NOMO-1 (cell line): Measurements from ENCODE around the gene EFCAB13.
A peak's percentile ranks its signal among the peaks of the same experiment; 100 is the strongest.

ENCODE experiments used
- DNase-seq, 2 experiments: peaks; one replicate each; lab custom pipeline; 2025; ENCODE audit not compliant: unreplicated experiment in 2 of 2; lab: John Stamatoyannopoulos, UW

EFCAB13 gene, protein sequence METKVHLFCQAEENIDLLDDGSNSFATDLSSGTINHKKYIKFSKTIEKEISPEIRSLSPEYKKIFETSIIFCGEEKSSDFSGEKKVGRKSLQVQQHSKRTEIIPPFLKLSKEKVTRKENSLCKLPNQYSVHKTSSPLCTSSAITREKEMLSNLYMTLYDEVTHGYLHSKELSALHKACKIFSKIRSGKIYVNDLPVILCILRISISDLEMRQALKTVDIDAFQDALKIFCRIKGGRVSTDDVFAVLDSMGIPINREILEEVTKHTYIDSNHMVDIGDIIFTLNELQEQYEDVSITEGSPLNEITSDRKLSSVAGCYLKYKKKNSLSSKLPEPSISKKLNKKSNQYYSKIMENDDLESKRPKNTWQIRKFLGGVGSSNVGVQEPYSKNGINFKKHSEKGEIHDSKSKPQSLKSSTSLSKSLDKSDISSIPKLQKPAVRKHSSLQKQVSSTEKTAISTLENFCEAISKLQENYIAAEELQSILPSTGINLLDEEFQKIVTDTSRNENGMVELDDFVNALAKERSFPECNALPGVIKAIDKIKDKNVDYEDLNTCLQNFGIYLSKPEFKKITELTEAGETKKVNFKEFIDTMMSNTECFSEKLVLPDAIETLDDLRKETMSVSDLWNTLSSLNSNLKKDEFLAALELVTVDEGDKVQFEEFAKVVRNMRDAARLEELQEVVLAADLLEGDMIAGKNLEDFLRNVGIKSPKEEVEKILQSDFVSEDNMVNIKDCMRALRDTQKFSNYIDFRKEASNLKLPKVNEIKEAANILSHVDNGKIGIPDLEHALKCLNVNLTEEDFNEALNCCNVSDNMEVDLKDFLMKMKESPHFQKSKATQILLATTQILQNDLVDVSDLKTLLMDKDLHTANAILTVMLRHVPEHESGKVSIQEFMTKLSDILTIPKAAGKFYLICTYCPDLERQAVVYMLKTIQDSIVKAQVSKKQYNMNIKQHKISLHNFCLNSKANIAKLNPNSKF

DNA sequence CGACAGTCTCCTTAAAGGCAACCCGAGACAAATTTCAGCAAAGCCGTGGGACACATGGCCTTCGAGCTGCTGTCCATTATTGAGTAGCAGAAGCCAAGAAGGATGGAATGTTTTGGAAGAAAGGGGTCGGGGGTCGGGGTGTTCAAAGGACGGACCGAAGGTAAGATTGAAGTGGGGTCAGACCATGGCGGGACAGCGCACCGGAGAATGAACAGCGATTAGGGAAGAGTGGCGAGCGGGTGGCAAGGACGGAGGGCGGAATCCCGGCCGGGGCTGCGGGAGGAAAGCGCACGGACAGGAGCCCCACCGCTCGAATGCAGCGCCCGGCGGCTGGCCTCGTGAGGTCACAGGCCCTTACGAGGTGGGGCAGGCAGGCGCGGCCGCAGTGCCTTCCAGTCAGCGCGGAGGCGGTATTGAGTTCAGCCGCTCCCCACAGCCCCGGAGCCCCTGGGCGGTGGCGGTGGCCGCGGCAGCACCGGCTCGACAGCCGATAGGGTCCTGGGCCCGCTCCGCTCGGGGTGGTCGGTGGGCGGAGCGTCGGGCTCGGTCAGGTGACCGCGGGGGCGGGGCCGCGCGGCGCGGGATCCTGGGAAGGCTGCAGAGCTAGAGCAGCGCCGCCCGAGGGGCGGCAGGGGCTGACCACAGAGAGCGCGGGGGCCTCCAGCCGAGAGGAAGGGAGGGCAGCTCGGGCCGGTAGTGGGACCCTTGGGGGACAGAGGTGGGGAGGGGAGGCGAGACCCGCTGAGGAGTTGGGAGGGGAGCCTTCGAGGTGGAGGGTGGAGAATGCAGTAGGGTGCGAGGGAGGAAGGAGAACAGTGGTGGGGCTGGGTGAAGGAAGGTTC lies at the start of gene EFCAB13:
TSS of gene EFCAB13 (plus strand) at position 574 of the 842 bp plus-strand sequence. CDS start 4,399 bp downstream, outside the sequence.
- peak; percentile 79 to 92 for DNase-seq

DNA sequence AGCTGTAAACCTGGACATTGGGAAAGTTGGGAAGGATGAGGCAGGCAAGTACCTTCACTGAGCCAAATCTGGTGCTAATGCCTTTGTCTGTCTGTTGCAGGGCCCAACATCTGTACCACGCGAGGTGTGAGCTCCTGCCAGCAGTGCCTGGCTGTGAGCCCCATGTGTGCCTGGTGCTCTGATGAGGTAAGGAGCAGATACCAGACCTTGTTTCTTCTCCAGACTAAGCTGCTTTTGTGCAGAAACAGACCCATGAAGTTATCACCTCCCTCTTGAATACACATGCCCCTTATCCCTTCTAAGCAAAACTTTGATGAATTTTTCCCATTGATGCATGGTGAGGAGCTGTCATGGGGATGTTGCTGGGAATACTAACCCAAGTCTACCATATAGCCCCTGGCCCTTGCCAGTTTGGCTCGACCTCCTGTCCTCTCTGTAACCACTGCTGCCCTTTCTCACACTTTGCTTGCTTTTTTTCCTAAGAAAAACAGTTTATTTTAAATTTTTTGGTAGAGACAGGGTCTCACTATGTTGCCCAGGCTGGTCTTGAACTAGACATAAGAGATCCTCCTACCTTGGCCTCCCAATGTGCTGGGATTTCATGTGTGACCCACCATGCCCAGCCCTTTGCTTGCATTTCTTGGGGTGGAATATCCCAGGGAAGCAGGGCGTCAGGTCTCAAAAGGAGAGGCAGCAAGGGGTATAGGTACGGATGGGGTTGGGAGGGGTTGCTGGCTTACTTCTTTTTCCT lies 49.3 kb upstream of the EFCAB13 start:
- DNase-seq = no peak

DNA sequence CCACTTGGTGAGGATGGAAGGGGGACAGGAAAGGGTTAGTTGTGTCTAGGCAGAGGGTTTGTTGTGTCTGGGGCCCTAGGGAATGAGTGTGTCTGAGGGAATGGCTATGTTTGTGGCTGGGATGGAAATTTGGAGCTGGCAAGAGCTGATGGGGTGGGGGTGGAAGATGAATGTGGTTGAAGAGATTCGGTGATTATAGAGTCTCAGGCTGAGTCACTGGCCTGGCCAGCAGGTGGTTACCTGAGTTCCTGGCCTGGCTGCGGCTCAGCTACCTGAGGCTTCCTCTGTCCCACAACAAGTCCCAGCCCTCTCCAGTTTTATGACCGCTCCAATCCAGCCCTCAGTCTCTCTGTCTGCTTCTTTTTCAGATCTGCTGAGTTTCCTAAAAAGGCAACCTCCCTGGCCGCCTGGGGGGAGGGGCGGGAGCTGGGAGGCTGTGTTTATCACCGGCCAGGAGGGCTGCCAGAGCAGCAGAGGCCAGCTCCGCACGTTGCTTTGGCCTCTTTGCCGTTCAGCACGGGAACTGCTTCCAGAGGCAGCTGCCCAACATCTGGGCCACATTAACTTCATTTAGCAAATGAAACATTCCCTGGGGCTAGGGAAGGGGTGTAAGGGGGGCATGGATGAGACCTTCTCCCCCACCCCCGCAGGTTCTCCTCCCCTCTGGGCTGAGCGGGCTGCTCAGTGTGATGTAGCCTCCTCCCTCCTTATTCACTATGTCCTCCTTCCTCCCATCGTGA lies 48.3 kb upstream of the EFCAB13 start:
- no peak for DNase-seq

DNA sequence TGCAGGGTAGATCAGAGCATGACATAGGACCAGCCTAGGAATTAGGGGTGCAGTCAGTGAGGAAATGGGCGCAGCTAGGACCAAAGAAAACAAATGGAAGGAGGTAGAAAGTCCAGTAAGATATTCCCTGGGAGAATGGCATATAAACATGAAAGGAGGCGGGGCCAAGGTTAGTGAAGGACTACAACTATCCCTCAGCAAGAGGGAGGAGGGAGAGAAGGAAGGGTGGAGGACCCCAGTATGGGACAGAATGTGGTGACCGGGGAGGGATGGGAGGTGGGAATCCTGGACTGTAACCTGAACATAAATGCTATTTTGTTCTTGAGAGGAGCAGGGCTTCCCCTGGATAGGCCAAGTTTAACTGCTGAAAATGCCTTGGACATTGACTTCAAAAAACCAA lies 47.3 kb upstream of the EFCAB13 start:
- no peak for DNase-seq

DNA sequence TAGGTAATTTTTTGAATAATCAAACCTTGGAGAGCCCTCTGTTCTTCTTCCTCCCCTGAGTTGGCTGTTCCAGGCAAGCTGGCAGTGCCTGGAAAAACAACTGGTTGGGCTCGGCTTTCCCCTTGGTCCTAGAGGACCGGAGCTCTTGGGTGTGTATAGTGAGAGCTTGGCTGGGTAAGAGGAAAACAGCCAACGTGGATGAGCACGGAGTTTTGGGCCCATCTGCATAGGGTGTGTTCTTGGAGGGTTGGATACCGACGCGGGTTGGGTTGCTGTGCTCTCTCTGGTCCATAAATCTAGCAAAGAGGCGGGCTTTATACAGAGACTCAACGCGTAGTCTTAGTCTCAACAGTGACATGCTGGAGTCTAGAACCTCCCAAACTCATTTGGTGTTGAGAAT lies 46.9 kb upstream of the EFCAB13 start:
- DNase-seq = no peak

DNA sequence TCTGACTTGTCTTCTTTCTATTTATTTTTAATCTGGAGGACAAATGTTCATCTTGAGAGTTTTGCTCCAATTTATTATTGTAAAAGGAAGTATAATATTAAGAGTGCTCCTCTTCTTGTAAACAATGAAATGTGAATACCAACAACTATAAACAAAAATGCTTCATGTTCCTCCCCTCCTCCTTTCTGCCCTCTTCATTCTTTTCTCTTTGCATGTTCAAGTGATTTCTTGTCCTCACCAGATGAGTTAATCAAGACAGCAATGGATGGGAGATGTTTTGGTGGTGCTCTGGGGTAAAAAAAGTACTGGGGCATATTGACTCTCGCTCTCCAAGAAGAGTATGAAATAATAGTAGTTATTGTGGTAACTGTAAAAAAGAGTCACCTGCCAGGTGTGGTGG lies 45.8 kb upstream of the EFCAB13 start:
- DNase-seq = no peak

DNA sequence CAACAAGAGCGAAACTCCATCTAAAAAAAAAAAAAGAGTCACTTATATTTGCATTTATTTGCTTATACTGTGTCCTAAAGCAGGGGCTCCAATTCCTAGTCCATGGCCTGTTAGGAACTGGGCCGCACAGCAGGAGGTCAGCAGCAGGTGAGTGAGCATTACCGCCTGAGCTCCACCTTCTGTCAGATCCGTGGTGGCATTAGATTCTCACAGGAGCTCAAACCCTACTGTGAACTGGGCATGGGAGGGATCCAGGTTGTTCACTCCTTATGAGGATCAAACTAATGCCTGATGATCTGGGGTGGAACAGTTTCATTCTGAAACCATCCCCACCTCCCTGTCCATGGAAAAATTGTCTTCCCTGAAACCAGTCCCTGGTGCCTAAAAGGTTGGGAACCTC lies 45.2 kb upstream of the EFCAB13 start:
- no peak for DNase-seq

DNA sequence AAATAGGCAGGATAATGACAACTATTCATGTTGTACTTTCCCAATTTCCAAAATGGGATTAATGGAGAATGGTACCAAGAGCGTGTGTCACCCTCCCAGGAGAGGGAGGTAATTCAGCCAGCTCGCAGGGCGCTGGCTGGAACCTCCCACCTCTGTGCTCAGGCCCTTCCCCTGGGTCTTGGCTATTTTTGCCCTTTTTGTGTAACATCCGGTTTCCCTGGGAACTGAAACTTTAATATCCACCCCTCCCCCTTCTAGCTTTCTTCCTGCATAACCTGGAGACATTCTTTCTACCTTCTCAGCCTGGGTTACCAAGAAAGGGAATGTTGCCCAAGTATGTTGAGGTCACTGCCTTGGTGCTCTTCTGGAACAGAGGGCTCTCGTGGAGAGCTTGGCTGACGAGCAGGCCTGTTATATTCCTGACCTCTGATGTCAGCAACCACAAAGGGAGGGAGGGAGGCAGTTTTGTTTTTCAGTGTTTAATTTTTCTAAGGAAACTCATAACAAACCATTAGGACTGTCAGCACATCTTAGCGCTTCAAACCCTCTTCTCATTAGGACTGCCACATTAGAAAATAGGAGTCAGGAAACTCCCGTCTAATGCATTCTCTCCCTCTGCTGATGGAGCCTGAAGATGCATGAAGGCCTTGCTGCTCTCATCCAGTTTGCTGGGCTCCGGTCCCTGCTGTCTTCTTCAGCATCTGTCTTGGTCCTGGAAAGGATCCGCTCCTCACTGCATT lies 44.5 kb upstream of the EFCAB13 start:
- DNase-seq = peak; percentile 85 to 91

DNA sequence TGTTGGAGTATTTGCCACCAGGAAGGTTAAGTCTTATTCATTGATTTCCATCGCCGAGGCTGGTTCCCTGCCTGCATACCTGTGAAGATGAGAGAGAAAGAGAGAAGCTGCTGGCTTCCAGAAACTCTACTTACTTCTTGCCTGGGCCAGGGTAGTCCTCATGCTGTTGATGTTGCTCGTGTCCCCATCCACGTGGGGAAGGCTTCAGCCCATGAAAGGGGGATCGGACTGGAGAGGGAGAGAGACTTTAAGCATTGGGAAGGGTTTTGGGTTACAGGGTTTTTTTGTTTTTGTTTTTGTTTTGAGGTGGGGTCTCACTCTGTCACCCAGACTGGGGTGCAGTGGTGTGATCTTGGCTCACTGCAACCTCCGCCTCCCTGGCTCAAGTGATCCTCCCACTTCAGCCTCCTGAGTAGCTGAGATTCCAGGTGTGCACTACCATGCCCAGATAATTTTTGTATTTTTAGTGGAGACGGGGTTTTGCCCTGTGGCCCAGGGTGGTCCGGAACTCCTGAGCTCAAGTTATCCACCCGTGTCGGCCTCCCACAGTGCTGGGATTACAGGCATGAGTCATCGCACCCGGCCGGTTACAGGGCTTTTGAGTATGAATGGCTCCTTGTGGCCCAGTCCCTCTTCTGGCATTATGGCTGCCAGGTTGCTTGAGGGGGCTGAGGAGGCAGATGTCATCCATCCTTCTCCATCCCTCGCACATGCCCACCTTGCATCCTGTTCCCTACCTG lies 43.5 kb upstream of the EFCAB13 start:
- no peak for DNase-seq

DNA sequence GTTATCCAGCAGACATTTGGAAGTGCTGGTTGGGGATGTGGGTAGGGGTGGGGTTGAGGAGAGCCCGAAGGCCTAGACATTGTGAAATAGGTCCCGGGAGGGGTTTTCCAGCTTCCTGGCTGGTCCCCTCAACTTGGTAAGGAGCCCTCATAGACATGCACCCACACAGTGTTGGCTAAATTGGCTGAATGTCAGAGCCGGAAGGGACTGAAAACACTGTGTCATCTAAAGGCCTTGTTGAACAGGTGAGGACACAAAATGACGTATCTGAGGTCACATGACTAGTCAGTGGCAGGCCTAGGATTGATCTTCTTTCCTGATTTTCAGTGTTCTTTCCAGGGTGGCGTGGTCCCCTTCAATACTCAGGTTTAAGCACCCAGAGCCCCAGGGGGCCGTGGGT lies 42.5 kb upstream of the EFCAB13 start:
- no peak for DNase-seq

DNA sequence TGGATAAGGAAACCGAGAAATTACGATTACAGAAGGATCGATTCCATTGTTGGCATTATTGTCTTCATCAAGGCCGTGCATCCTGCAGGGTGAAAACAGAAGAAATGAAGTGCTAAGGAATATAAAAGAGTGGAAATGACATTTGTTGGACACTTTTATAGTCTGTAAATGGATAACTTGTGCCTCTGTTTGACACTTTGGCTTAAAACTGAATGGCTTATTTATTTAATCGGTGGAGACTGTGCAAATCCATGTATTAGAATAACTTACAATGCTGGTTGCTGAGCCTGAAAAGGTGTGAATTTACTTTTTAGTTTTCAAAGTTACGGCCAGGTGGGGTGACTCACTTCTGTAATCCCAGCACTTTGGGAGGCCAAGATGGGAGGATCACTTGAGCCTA lies 38.8 kb upstream of the EFCAB13 start:
- no peak for DNase-seq

DNA sequence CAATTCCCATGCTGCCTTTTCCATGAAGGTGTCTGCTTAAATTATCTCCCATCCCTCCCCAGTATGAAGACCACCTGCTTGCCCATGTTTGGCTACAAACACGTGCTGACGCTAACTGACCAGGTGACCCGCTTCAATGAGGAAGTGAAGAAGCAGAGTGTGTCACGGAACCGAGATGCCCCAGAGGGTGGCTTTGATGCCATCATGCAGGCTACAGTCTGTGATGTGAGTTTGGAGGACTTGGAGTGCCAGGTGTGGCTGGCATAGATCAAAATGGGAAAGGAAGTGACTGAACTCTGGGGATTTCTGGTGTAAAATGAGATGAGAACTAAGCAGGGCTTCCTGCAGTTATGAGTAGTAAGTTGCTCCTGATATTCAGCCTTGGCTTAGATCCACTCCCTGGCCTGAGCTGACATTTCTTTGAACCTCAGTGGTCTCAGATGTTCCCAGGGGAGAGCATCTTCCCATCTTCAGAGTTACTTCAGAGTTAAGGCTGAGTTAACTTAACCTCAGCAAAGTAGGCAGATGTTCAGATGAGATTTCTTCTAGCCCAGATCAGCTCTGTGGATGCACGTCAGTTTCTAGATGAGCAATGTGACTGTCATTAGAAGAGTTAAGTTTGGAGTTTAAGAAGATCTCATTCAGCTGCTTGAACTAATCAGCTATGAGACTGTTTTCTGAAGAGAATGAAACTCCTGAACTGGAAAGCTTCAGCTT lies 37.4 kb upstream of the EFCAB13 start:
- DNase-seq = no peak

DNA sequence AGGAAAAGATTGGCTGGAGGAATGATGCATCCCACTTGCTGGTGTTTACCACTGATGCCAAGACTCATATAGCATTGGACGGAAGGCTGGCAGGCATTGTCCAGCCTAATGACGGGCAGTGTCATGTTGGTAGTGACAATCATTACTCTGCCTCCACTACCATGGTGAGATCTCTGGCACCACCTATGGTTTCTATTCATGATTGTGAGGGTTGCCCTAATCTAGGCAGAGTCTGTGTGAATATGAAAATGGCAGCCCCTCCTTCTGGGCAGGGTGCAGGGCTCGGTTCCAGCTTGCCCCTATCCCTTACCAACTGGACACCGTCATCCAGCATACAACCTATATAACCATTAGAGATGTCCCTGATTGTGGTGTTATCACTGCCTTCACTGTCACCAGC lies 36.7 kb upstream of the EFCAB13 start:
- no peak for DNase-seq

DNA sequence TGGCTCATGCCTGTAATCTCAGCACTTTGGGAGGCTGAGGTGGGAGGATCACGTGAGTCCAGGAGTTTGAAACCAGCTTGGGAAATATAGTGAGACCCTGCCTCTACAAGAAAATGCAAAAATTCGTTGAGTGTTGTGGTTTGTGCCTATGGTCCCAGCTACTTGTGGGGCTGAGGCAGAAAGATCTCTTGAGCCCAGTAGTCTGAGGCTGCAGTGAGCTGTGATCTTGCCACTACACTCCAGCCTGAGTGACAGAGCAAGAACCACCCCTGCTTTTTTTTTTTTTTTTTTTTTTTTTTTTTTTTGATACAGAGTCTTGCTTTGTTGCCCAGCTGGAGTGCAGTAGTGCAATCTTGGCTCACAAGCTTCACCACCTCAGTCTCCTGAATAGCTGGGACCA lies 36.1 kb upstream of the EFCAB13 start:
- DNase-seq = no peak

DNA sequence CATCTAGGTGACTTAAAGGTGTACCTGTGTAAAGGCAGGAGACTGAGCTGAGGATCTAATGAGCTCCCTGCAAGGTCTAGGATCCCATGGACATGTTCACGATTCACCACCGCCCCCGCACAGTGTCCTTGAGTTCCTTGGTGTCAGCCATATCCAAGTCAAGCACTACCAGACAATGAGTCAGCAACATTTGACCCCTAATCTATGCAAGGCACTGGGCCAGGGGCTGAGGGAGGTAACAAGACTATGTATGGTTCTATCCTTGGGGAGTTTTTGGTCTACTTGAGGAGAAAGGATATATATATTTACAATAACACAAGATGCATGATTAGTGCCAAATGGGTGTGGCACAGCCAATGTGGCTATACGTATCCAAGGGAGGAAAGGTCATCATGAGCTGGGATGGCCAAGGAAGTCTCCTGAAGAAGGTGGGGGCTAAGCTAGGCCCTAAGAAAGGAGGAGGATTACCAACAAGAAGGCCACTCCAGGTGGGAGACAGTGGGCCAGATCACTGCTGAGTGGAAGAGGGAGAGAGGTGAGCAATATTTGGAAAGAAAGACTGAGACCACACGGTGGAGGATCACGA lies 35.1 kb upstream of the EFCAB13 start:
- no peak for DNase-seq

DNA sequence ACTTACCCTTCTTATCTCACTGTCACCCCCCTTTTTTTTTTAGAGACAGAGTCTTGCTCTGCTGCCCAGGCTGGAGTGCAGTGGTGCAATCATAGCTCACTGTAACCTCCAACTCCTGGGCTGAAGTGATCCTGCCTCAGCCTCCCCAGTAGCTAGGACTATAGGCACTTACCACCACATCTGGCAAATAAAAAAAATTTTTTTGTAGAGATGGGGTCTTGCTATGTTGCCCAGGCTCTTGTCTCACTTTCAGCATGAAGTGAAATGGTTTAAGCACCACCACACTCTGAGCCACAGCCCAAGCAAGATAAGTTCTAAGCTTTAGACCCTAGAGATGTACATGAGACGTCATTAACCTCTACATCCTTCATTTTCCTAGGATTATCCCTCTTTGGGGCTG lies 34.5 kb upstream of the EFCAB13 start:
- no peak for DNase-seq

DNA sequence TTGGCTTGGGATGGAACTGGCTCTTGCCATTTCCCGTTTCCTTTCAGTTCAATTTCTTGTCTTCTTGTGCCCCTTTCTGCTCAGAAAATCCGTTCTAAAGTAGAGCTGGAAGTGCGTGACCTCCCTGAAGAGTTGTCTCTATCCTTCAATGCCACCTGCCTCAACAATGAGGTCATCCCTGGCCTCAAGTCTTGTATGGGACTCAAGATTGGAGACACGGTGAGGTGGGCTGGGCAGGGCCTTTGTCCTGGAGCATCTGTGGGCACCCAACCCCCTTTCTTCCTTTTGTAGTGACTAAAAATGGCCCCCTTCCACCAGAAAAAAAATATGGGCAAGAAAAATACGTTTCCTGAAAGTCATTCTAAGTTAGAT lies 32.9 kb upstream of the EFCAB13 start:
- no peak for DNase-seq
